ENCODE data around the gene SOCS3.

SOCS3 gene

DNA sequence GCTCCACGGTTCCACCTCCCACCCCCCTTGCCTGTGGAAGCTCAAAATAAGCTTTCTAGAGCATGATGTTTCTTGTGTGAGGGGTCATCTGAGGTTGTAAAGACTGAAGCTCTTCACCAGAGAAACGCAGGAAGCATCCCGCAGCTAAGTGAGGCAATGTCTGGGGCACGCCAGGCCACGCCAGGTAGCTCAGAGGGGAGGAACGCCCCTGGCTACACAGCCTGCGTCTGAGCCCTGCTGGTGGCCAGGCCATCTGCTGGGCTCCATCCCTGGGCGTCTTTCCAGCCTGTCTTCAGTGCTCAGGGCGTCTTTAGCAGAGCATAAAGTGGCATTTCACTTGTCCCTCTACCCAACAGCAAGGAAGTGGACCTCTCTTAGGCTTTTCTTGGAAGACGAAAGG, 15.2 kb downstream of the SOCS3 start:
- no peak for DNase-seq
- peaks cover 75% of the 10 kb centered on the region for H3K4me1 ChIP-seq (ENCODE audit: control insufficient read depth, insufficient read depth, low read length, poor library complexity, severe bottlenecking)
- no peaks in the 10 kb centered on the region for H3K9me3 ChIP-seq (ENCODE audit: control insufficient read depth, low read length)
- no peaks in the 10 kb centered on the region for H3K36me3 ChIP-seq (ENCODE audit: control insufficient read depth, insufficient read depth, low read length)
- H3K27ac ChIP-seq (ENCODE audit: insufficient read depth, low read length, poor library complexity, severe bottlenecking) = peak overlapping the region; percentile 74
- no peaks in the 10 kb centered on the region for H3K27me3 ChIP-seq (replicated peaks; ENCODE audit: control insufficient read depth, insufficient read depth, low read length, poor library complexity, severe bottlenecking)
- no peak overlapping the region for H3K4me3 ChIP-seq (ENCODE audit: insufficient read depth, low read depth, low read length, poor library complexity, severe bottlenecking)

GRCh38 chr17:78343543-78344201, 16.2 kb downstream of the SOCS3 start:
- no peaks in the 10 kb centered on the region for H3K27me3 ChIP-seq (replicated peaks; ENCODE audit: control insufficient read depth, insufficient read depth, low read length, poor library complexity, severe bottlenecking)
- peak overlapping the region; percentile 16 for H3K4me3 ChIP-seq (ENCODE audit: insufficient read depth, low read depth, low read length, poor library complexity, severe bottlenecking)
- peak; percentile 67 to 75 (median 67) for DNase-seq
- H3K36me3 ChIP-seq (ENCODE audit: control insufficient read depth, insufficient read depth, low read length) = no peaks in the 10 kb centered on the region
- peaks cover 83% of the 10 kb centered on the region for H3K4me1 ChIP-seq (ENCODE audit: control insufficient read depth, insufficient read depth, low read length, poor library complexity, severe bottlenecking)
- peak overlapping the region; percentile 74 for H3K27ac ChIP-seq (ENCODE audit: insufficient read depth, low read length, poor library complexity, severe bottlenecking)
- no peaks in the 10 kb centered on the region for H3K9me3 ChIP-seq (ENCODE audit: control insufficient read depth, low read length)

DNA sequence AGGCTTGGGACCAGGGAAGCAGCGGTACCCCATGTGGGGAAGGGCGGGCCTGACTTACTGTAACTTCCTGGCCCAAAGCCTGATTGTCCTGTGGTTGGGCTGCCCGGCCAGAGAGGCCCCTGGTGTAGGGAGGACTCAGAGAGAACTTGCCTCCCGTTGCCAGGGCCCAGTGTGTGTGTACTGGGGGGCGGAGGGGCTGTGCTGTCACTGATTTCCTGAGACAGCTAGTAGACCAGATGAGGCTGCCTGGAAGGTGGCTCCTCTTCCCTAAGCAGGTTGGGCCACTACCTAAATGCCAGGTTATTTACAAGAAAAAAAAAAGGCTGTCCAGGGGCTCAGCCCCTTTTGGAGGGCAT, 16.7 kb downstream of the SOCS3 start:
- DNase-seq = no peak
- peaks cover 81% of the 10 kb centered on the region for H3K4me1 ChIP-seq (ENCODE audit: control insufficient read depth, insufficient read depth, low read length, poor library complexity, severe bottlenecking)
- peak overlapping the region; percentile 19 for H3K4me3 ChIP-seq (ENCODE audit: insufficient read depth, low read depth, low read length, poor library complexity, severe bottlenecking)
- no peaks in the 10 kb centered on the region for H3K9me3 ChIP-seq (ENCODE audit: control insufficient read depth, low read length)
- peak overlapping the region; percentile 74 for H3K27ac ChIP-seq (ENCODE audit: insufficient read depth, low read length, poor library complexity, severe bottlenecking)
- H3K36me3 ChIP-seq (ENCODE audit: control insufficient read depth, insufficient read depth, low read length) = no peaks in the 10 kb centered on the region
- no peaks in the 10 kb centered on the region for H3K27me3 ChIP-seq (replicated peaks; ENCODE audit: control insufficient read depth, insufficient read depth, low read length, poor library complexity, severe bottlenecking)

DNA sequence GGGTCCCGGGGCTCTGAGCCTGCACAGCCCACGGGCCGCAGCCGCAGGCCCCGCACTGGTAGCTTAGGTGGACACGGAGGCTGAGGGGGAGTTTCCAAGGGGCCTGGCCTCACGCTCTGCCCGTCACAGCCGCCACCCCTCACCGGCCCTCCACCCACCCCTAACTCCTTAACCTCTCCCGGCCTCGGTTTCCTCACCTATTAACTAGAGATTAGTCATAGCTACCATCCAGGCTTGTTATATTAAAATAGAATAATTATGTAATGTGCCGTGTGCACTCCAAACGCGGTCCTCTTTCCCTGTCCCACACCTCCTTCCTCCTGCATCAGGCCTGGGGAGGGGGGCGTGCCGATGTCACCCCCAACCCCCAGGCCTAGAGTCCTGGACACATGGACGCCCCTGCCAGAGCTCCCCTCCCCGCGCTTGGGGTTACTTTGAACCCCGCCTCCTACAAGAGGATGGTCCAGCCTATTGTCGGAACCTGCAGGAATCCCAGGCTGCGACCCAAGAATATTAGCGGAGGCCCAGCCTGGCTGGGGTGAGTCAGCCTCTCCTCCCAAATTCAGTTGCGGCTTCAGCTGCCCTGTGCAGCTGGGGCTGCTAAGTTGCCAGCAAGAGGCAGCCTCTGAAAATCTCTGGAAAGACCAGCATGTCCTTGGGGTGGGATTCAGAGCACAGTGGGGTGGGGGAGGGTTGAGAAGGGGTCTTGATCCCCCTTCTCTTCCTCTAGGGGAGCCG, 17.3 kb downstream of the SOCS3 start:
- H3K27me3 ChIP-seq (replicated peaks; ENCODE audit: control insufficient read depth, insufficient read depth, low read length, poor library complexity, severe bottlenecking) = no peaks in the 10 kb centered on the region
- no peaks in the 10 kb centered on the region for H3K36me3 ChIP-seq (ENCODE audit: control insufficient read depth, insufficient read depth, low read length)
- no peaks in the 10 kb centered on the region for H3K9me3 ChIP-seq (ENCODE audit: control insufficient read depth, low read length)
- peak overlapping the region; percentile 35 for H3K4me3 ChIP-seq (ENCODE audit: insufficient read depth, low read depth, low read length, poor library complexity, severe bottlenecking)
- peak overlapping the region; percentile 74 for H3K27ac ChIP-seq (ENCODE audit: insufficient read depth, low read length, poor library complexity, severe bottlenecking)
- no peak for DNase-seq
- peaks cover 75% of the 10 kb centered on the region for H3K4me1 ChIP-seq (ENCODE audit: control insufficient read depth, insufficient read depth, low read length, poor library complexity, severe bottlenecking)

DNA sequence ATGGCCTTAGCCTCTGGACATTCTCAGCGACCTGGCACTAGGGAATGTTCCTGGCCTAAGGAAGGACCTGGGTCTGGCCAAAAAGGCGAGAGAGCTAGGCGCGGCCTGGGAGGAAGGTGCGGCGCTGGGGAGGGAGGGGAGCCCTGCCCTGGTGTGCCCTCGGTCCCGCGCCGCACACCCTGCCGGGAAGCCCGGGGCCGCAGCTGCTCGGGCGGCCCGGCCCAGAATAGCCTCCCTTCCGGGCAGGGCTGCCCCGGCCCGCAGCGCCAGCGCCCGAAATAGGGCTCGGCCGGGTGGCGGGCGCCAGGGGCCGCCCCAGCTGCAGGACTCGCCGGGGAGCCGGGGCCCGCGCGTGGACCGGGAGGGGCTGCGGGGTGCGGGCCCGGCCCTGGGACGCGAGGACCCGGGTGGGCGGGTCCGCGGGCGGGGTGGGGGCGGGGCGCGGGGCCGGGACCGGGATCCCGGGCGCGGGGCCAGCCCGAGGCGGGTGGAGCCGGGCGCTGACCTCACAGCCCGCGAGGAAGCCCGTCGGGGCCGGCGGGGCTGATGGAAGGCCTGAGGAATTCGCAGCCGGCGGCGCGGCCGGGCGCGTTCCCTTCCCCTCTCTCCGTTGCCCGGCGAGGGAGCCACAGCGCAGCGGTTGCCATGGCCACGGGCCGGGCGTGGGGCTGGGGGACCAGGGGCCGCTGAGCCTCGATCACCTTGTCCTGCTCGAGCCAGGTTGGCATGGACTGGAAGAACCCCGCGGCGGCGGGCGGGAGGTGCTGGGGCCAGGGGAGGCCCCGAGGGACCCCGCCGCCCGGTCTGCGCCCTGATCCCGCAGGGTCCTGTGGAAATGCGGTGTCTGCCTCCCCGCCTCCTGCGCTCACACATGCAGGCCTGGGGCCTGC, 18.1 kb downstream of the SOCS3 start:
- DNase-seq = no peak

GRCh38 chr17:78340183-78340955, 19.5 kb downstream of the SOCS3 start:
- Histone ChIP-seq H3K4me1 (ENCODE audit: control insufficient read depth, insufficient read depth, low read length, poor library complexity, severe bottlenecking) (peaks cover 53% of the 10 kb centered on the region), H3K27me3 (replicated peaks; ENCODE audit: control insufficient read depth, insufficient read depth, low read length, poor library complexity, severe bottlenecking) (no peaks in the 10 kb centered on the region), H3K9me3 (ENCODE audit: control insufficient read depth, low read length) (no peaks in the 10 kb centered on the region), H3K4me3 (ENCODE audit: insufficient read depth, low read depth, low read length, poor library complexity, severe bottlenecking) (no peak overlapping the region), H3K36me3 (ENCODE audit: control insufficient read depth, insufficient read depth, low read length) (no peaks in the 10 kb centered on the region), H3K27ac (ENCODE audit: insufficient read depth, low read length, poor library complexity, severe bottlenecking) (no peak overlapping the region)
- no peak for DNase-seq

More for the DNA sequence above, 18.1 kb downstream of the SOCS3 start:
- Histone ChIP-seq H3K4me3 (ENCODE audit: insufficient read depth, low read depth, low read length, poor library complexity, severe bottlenecking) (peak overlapping the region; percentile 35), H3K27me3 (replicated peaks; ENCODE audit: control insufficient read depth, insufficient read depth, low read length, poor library complexity, severe bottlenecking) (no peaks in the 10 kb centered on the region), H3K9me3 (ENCODE audit: control insufficient read depth, low read length) (no peaks in the 10 kb centered on the region), H3K27ac (ENCODE audit: insufficient read depth, low read length, poor library complexity, severe bottlenecking) (peak overlapping the region; percentile 53), H3K36me3 (ENCODE audit: control insufficient read depth, insufficient read depth, low read length) (no peaks in the 10 kb centered on the region), H3K4me1 (ENCODE audit: control insufficient read depth, insufficient read depth, low read length, poor library complexity, severe bottlenecking) (peaks cover 67% of the 10 kb centered on the region)

DNA sequence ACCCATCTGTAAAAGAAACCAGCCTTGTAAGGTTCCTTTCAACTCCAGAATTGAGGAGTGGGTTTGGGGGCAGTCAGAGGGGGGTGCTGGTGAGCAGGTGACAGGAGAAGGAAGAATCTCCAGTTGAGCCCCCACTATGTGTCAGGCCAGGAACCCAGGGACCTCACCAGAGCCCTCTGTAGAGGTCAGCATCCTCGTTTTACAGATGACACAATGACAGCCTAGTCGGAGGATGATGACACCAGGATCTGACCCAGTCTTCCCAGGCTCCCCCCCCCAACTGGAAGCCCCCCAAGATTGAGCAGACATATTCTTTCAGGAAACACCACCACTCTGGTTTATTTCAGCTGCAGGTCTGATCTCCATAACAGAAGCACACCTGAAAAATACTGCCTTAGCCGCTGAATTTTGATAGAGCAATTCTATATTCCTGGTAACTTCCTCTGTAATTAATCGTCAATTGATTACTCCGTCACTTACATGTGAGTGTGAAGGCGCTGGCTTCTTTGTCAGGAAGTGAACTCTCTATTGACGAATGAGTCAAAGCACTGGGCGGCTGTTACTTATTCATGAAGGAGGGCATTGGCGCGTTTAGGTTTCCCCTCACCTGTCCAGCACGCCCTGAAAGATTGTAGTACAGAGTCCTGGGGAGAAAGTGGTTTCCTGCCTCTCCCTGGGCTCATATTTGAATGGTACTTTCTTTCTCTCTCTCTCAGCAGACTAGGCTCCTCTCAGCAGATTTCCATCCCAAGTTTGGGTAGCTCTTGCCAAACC, 21.2 kb downstream of the SOCS3 start:
- Histone ChIP-seq H3K27me3 (replicated peaks; ENCODE audit: control insufficient read depth, insufficient read depth, low read length, poor library complexity, severe bottlenecking) (no peaks in the 10 kb centered on the region), H3K9me3 (ENCODE audit: control insufficient read depth, low read length) (no peaks in the 10 kb centered on the region), H3K4me1 (ENCODE audit: control insufficient read depth, insufficient read depth, low read length, poor library complexity, severe bottlenecking) (peaks cover 37% of the 10 kb centered on the region), H3K36me3 (ENCODE audit: control insufficient read depth, insufficient read depth, low read length) (no peaks in the 10 kb centered on the region), H3K27ac (ENCODE audit: insufficient read depth, low read length, poor library complexity, severe bottlenecking) (peak overlapping the region; percentile 55), H3K4me3 (ENCODE audit: insufficient read depth, low read depth, low read length, poor library complexity, severe bottlenecking) (no peak overlapping the region)
- no peak for DNase-seq

DNA sequence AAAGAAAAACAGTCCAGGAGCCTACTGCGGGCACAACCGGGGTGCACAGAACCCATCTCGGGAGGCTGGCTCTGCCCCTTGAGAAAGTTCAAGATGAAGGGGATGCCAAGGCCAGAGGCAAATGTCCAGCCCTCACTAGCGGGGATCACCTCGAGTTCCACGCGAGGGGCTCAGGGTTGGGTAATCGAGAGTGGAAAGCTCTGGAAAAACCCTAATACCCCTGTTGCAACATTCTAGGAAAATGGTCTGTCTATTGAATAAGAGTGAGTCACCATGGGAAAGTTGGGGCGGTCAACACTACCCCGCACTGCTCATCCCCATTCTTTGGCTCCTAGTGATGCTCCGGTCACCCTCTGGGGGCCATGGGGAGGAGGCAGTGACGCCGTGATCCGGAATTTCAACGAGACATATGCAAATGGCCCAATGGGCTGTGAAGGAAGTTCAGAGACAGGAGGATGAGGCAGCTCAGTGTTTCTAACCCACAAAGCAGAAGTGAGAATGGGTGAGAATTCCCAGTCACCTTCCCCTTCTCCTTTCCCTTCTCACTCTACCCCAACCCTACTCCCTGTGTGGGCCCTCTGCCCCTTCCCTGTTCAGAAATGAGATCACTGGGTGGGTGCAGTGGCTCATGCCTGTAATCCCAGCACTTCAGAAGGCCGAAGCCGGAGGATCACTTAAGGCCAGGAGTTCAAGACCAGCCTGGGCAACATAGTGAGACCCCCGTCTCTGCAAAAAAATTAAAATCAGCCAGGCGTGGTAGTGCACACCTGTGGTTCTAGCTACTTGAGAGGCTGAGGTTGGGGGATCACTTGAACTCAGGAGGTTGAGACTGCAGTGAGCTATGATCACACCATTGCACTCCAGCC, 22.4 kb downstream of the SOCS3 start:
- Histone ChIP-seq H3K27me3 (replicated peaks; ENCODE audit: control insufficient read depth, insufficient read depth, low read length, poor library complexity, severe bottlenecking) (no peaks in the 10 kb centered on the region), H3K36me3 (ENCODE audit: control insufficient read depth, insufficient read depth, low read length) (no peaks in the 10 kb centered on the region), H3K9me3 (ENCODE audit: control insufficient read depth, low read length) (no peaks in the 10 kb centered on the region), H3K4me3 (ENCODE audit: insufficient read depth, low read depth, low read length, poor library complexity, severe bottlenecking) (no peak overlapping the region), H3K4me1 (ENCODE audit: control insufficient read depth, insufficient read depth, low read length, poor library complexity, severe bottlenecking) (peaks cover 33% of the 10 kb centered on the region), H3K27ac (ENCODE audit: insufficient read depth, low read length, poor library complexity, severe bottlenecking) (no peak overlapping the region)
- no peak for DNase-seq

Data from effector memory CD4-positive, alpha-beta T cell (primary cell).